Measurements from ENCODE around the gene ST6GALNAC3. TPM values are rescaled to one million over a fixed set of nuclear protein-coding genes. Genes with fewer than 3 reads are reported as not detected.

Gene ST6GALNAC3
- total RNA-seq, 2 donors from 2014 or later: 0.28 TPM; not detected in 1

- no peak for ATAC-seq
- H3K4me1 Mint-ChIP-seq (ENCODE audit: low read depth in 2 of 2): no peaks in the 10 kb centered on the region
Measured at GRCh38 chr1:76292418-76293184, 218.1 kb downstream of the ST6GALNAC3 start.

GRCh38 chr1:76293831-76294230 is 219.3 kb downstream of the ST6GALNAC3 start:
- H3K36me3 Mint-ChIP-seq: no peaks in the 10 kb centered on the region
- no peaks in the 10 kb centered on the region for H3K27me3 Mint-ChIP-seq
- H3K27ac Mint-ChIP-seq: no peak overlapping the region
- H3K4me3 Mint-ChIP-seq: no peak overlapping the region
- no peaks in the 10 kb centered on the region for H3K4me1 Mint-ChIP-seq (ENCODE audit: low read depth in 2 of 2)
- no peaks in the 10 kb centered on the region for H3K9me3 Mint-ChIP-seq
- ATAC-seq (no peak), DNase-seq (ENCODE audit: low spot score) (no peak)

More at GRCh38 chr1:76292418-76293184, 218.1 kb downstream of the ST6GALNAC3 start:
- Mint-ChIP-seq H3K9me3 (no peaks in the 10 kb centered on the region), H3K4me3 (no peak overlapping the region), H3K36me3 (no peaks in the 10 kb centered on the region), H3K27me3 (no peaks in the 10 kb centered on the region), H3K27ac (no peak overlapping the region)
- DNase-seq (ENCODE audit: low spot score): no peak

DNA sequence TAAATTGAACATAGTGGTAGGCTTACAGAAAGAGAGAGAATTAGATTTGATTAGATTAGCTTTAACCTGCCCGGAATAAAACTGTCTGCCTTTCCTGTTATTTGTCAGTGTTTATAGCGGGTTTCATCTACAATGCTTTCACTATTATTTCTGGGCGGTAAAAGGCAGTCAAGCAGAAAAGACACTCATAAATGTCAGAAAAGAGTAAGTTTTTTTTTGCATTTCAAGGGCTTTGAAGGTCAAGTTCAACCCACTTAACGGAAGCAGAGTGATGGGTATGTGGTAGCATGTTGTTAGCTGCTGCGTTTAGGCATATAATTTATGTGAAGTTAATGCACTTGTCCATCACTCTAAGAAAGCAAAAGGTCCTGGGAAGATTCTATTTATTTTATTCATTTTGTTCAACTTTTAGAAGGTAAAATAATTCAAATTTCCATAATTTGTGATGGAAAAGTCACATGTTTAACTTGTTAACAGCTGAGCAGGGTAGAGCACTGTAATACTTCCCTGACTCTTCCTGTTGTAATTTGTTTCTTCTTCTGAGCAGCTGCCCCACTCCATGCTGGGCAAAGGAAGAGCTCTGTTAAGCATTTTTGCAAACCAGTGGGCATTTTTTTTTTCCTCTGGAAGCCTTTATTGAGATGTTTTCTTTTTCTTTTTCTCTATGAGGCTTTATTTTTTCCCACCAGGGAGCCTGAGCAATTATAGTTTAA is 220.1 kb downstream of the ST6GALNAC3 start:
- H3K4me3 Mint-ChIP-seq: peak overlapping the region; percentile 5
- DNase-seq (ENCODE audit: low spot score) (no peak), ATAC-seq (no peak)
- H3K36me3 Mint-ChIP-seq: no peaks in the 10 kb centered on the region
- no peak overlapping the region for H3K27ac Mint-ChIP-seq
- no peaks in the 10 kb centered on the region for H3K9me3 Mint-ChIP-seq
- no peaks in the 10 kb centered on the region for H3K27me3 Mint-ChIP-seq
- no peaks in the 10 kb centered on the region for H3K4me1 Mint-ChIP-seq (ENCODE audit: low read depth in 2 of 2)

- H3K27ac Mint-ChIP-seq: no peak overlapping the region
- H3K4me3 Mint-ChIP-seq: no peak overlapping the region
- DNase-seq (ENCODE audit: low spot score) (no peak), ATAC-seq (no peak)
- no peaks in the 10 kb centered on the region for H3K36me3 Mint-ChIP-seq
- no peaks in the 10 kb centered on the region for H3K9me3 Mint-ChIP-seq
- no peaks in the 10 kb centered on the region for H3K27me3 Mint-ChIP-seq
- no peaks in the 10 kb centered on the region for H3K4me1 Mint-ChIP-seq (ENCODE audit: low read depth in 2 of 2)
Measured at GRCh38 chr1:76298399-76298798, 223.9 kb downstream of the ST6GALNAC3 start.

DNA sequence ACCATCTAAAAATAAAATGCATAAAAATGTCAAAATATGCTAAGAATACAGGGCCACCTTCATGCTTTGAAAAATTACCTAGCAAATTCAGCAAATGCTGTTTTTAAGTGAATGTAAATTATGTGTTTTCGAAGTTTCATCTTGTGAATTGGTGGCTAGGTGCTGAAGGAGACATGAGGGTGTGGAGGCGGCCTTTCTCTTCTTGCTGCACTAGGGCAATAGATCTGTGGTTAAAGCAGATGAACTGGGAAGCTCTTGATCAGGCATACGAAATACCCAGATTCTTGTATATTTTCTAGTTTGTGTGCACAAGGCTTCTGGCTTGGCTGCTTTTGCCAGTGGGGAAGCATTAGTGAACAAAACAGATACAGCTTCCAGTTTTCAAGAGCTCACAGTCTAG is 224.5 kb downstream of the ST6GALNAC3 start:
- no peak for ATAC-seq

GRCh38 chr1:76300556-76300955 is 226.0 kb downstream of the ST6GALNAC3 start:
- no peaks in the 10 kb centered on the region for H3K4me1 Mint-ChIP-seq (ENCODE audit: low read depth in 2 of 2)
- H3K27ac Mint-ChIP-seq: no peak overlapping the region
- peaks cover 0 to 7% of the 10 kb centered on the region in 2 donors for H3K27me3 Mint-ChIP-seq
- no peaks in the 10 kb centered on the region for H3K36me3 Mint-ChIP-seq
- DNase-seq (ENCODE audit: low spot score): no peak
- no peak for ATAC-seq
- no peaks in the 10 kb centered on the region for H3K9me3 Mint-ChIP-seq
- no peak overlapping the region for H3K4me3 Mint-ChIP-seq

More for the DNA sequence above, 224.5 kb downstream of the ST6GALNAC3 start:
- no peaks in the 10 kb centered on the region for H3K27me3 Mint-ChIP-seq
- no peaks in the 10 kb centered on the region for H3K36me3 Mint-ChIP-seq
- DNase-seq (ENCODE audit: low spot score): no peak
- H3K4me3 Mint-ChIP-seq: no peak overlapping the region
- H3K4me1 Mint-ChIP-seq (ENCODE audit: low read depth in 2 of 2): no peaks in the 10 kb centered on the region
- H3K27ac Mint-ChIP-seq: no peak overlapping the region
- H3K9me3 Mint-ChIP-seq: no peaks in the 10 kb centered on the region

DNA sequence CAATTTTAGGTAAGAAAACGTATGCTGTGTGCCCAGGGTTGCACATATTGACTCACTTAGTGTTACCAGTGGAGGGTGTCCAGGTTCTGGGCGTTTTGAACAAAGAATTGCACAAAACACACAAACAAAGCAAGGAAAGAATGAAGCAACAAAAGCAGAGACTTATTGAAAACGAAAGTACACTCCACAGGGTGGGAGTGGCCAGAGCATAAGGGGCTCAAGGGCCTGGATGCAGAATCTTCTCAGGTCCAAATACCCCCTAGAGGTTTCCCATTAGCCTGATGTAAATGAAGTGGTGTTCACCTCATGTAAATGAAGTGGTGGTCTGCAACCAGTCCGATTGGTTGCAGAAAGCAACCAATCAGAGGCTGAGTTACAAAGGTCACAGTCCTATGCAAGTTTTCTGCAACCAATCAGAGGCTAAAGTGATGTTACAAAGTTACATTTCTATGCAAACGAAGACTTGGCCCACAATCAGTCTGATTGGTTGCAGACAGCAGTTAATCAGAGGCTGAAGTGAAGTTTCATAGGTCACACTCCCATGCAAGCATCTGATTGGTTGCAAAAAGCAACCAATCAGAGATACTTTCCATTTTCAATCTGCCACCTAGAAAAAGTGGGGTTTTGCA is 228.3 kb downstream of the ST6GALNAC3 start:
- Mint-ChIP-seq H3K27ac (no peak overlapping the region), H3K27me3 (peaks cover 0 to 7% of the 10 kb centered on the region in 2 donors), H3K4me3 (no peak overlapping the region), H3K36me3 (no peaks in the 10 kb centered on the region), H3K9me3 (no peaks in the 10 kb centered on the region), H3K4me1 (ENCODE audit: low read depth in 2 of 2) (no peaks in the 10 kb centered on the region)
- DNase-seq (ENCODE audit: low spot score) (no peak), ATAC-seq (no peak)

DNA sequence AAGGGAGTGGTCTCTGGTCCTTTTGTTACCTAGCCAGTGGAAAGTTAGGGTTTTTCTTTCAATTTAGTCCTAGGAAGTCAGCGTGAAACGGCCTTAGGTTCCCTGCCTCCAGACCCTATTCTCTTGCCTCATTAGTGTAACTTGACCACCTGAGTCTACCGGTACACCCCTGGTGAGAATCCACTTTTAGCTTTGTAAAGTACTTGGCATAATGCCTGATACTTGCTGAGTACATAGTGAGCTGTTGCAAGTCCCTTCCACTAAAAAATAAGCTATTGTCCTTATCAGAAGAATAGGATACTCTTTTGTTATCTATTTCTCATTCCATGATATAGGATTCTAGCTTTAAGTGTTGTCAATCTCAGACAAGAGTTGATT is 228.8 kb downstream of the ST6GALNAC3 start:
- no peak for DNase-seq (ENCODE audit: low spot score)
- no peak overlapping the region for H3K27ac Mint-ChIP-seq

GRCh38 chr1:76313304-76313703 is 238.8 kb downstream of the ST6GALNAC3 start:
- Mint-ChIP-seq H3K4me1 (ENCODE audit: low read depth in 2 of 2) (no peaks in the 10 kb centered on the region), H3K27me3 (peaks cover 0 to 5% of the 10 kb centered on the region in 2 donors), H3K9me3 (no peaks in the 10 kb centered on the region), H3K36me3 (no peaks in the 10 kb centered on the region), H3K4me3 (no peak overlapping the region), H3K27ac (no peak overlapping the region)
- ATAC-seq (no peak), DNase-seq (ENCODE audit: low spot score) (no peak)

More for the DNA sequence above, 228.8 kb downstream of the ST6GALNAC3 start:
- no peaks in the 10 kb centered on the region for H3K36me3 Mint-ChIP-seq
- no peaks in the 10 kb centered on the region for H3K4me1 Mint-ChIP-seq (ENCODE audit: low read depth in 2 of 2)
- H3K4me3 Mint-ChIP-seq: no peak overlapping the region
- no peaks in the 10 kb centered on the region for H3K9me3 Mint-ChIP-seq
- ATAC-seq: no peak
- H3K27me3 Mint-ChIP-seq: peaks cover 0 to 7% of the 10 kb centered on the region in 2 donors

- DNase-seq (ENCODE audit: low spot score) (no peak), ATAC-seq (no peak)
- H3K36me3 Mint-ChIP-seq: no peaks in the 10 kb centered on the region
- no peaks in the 10 kb centered on the region for H3K4me1 Mint-ChIP-seq (ENCODE audit: low read depth in 2 of 2)
- no peak overlapping the region for H3K4me3 Mint-ChIP-seq
- H3K27ac Mint-ChIP-seq: no peak overlapping the region
- H3K27me3 Mint-ChIP-seq: peaks cover 0 to 5% of the 10 kb centered on the region in 2 donors
- no peaks in the 10 kb centered on the region for H3K9me3 Mint-ChIP-seq
Measured at GRCh38 chr1:76314730-76315129, 240.2 kb downstream of the ST6GALNAC3 start.

GRCh38 chr1:76317299-76317900 is 242.9 kb downstream of the ST6GALNAC3 start:
- H3K9me3 Mint-ChIP-seq: no peaks in the 10 kb centered on the region
- H3K4me1 Mint-ChIP-seq (ENCODE audit: low read depth in 2 of 2): no peaks in the 10 kb centered on the region
- peaks cover 0 to 5% of the 10 kb centered on the region in 2 donors for H3K27me3 Mint-ChIP-seq
- no peak for ATAC-seq
- no peak overlapping the region for H3K4me3 Mint-ChIP-seq
- DNase-seq (ENCODE audit: low spot score): no peak
- no peak overlapping the region for H3K27ac Mint-ChIP-seq
- no peaks in the 10 kb centered on the region for H3K36me3 Mint-ChIP-seq

GRCh38 chr1:76330991-76331603 is 256.6 kb downstream of the ST6GALNAC3 start:
- no peaks in the 10 kb centered on the region for H3K9me3 Mint-ChIP-seq
- H3K4me1 Mint-ChIP-seq (ENCODE audit: low read depth in 2 of 2): no peaks in the 10 kb centered on the region
- H3K27ac Mint-ChIP-seq: no peak overlapping the region
- no peak for DNase-seq (ENCODE audit: low spot score)
- no peak overlapping the region for H3K4me3 Mint-ChIP-seq
- no peaks in the 10 kb centered on the region for H3K27me3 Mint-ChIP-seq
- ATAC-seq: no peak
- H3K36me3 Mint-ChIP-seq: no peaks in the 10 kb centered on the region

DNA sequence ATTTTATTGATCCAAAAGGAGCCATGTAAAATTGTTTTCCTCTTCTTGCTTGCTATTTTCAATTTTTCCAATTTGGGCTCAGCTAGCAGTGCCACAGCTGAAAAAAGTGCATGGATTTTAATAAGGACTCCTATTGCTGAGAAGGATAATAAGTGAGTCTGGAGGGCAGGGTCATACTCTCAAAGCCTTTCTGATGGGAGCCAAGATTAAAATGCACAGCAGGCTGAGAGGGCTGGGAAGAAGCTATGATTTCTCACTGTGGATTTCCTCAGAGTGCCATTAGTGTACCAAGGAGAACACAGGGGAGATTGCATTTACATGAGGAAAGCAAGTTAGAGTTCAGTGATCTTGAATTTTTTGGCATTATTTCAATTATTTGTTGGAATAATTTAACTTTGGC is 261.3 kb downstream of the ST6GALNAC3 start:
- DNase-seq (ENCODE audit: low spot score) (no peak), ATAC-seq (no peak)
- H3K4me3 Mint-ChIP-seq: no peak overlapping the region
- H3K27ac Mint-ChIP-seq: no peak overlapping the region
- H3K4me1 Mint-ChIP-seq (ENCODE audit: low read depth in 2 of 2): no peaks in the 10 kb centered on the region
- H3K36me3 Mint-ChIP-seq: no peaks in the 10 kb centered on the region
- no peaks in the 10 kb centered on the region for H3K9me3 Mint-ChIP-seq
- peaks cover 0 to 8% of the 10 kb centered on the region in 2 donors for H3K27me3 Mint-ChIP-seq
